HepG2 (cell line): ENCODE data around the gene WDR54. TPM values are rescaled to one million over a fixed set of nuclear protein-coding genes. Genes with fewer than 3 reads are reported as not detected.

Source experiments
- ELF3 ChIP-seq: IDR thresholded peaks from 2 replicates; pipeline ENCODE4 v1.6.1; 2016; ENCODE audit warnings: missing genetic modification reagents, missing compliant biosample characterization
- EZH2 ChIP-seq: conservative IDR thresholded peaks from 2 replicates; pipeline ENCODE4 v1.6.1; 2012; ENCODE audit warnings: mild to moderate bottlenecking, low read depth, low read length, moderate library complexity
- FOSL1 ChIP-seq: sonication (generic); formaldehyde crosslinking; IDR thresholded peaks from 2 replicates; pipeline ENCODE4 v1.9.0; 2021; ENCODE audit warnings: missing genetic modification reagents, borderline replicate concordance
- NR1H2 ChIP-seq: sonication (generic); formaldehyde crosslinking; IDR thresholded peaks from 2 replicates; pipeline ENCODE4 v1.8.1; 2022; ENCODE audit warnings: low read depth, missing genetic modification reagents, borderline replicate concordance
- RELA ChIP-seq: sonication (generic); formaldehyde crosslinking; IDR thresholded peaks from 2 replicates; pipeline ENCODE4 v1.4.0; 2020; ENCODE audit warnings: missing genetic modification reagents
- RORA ChIP-seq: sonication (generic); formaldehyde crosslinking; IDR thresholded peaks from 2 replicates; pipeline ENCODE4 v1.5.0; 2020; ENCODE audit warnings: mild to moderate bottlenecking, missing genetic modification reagents, moderate library complexity
- SIN3A ChIP-seq: IDR thresholded peaks from 2 replicates; pipeline ENCODE4 v1.6.1; 2011; ENCODE audit warnings: low read depth, mild to moderate bottlenecking, control low read depth, low read length, borderline replicate concordance
- SMC3 ChIP-seq: IDR thresholded peaks from 2 replicates; pipeline ENCODE4 v1.6.1; 2011; ENCODE audit warnings: low read length, improper control_type of control experiment
- SYNCRIP ChIP-seq: fragments of 200-400 bp; formaldehyde crosslinking; IDR thresholded peaks from 2 replicates; pipeline ENCODE4 v1.6.1; 2018; ENCODE audit warnings: mild to moderate bottlenecking, low read depth, low read length; ENCODE audit not compliant: insufficient read depth
- TCF12 ChIP-seq, 2 experiments: fragments of 450-650 bp in 1 of 2; sonication (generic) in 1 of 2; formaldehyde crosslinking in 1 of 2; IDR thresholded peaks; 2 replicates each; pipeline versions ENCODE4 v1.6.1 to v1.8.0; 2017 to 2022; ENCODE audit warnings: antibody characterized with exemption in 1 of 2, mild to moderate bottlenecking in 1 of 2, missing genetic modification reagents in 1 of 2, moderate library complexity in 1 of 2
- ZBTB3 ChIP-seq: sonication (generic); formaldehyde crosslinking; IDR thresholded peaks from 2 replicates; pipeline ENCODE4 v1.4.0; 2020; ENCODE audit warnings: low read depth, mild to moderate bottlenecking, moderate library complexity, missing genetic modification reagents, borderline replicate concordance
- ZBTB33 ChIP-seq: sonication (generic); formaldehyde crosslinking; IDR thresholded peaks from 2 replicates; pipeline ENCODE4 v1.4.0; 2020; ENCODE audit warnings: missing genetic modification reagents
- ZBTB38 ChIP-seq: sonication (generic); formaldehyde crosslinking; IDR thresholded peaks from 2 replicates; pipeline ENCODE4 v1.5.1; 2020; ENCODE audit warnings: mild to moderate bottlenecking, missing genetic modification reagents
- ZBTB8A ChIP-seq: sonication (generic); formaldehyde crosslinking; IDR thresholded peaks from 2 replicates; pipeline ENCODE4 v1.4.0; 2020; ENCODE audit warnings: mild to moderate bottlenecking, low read depth, missing genetic modification reagents, borderline replicate concordance
- ZFP36 ChIP-seq: fragments of 150-350 bp; IDR thresholded peaks from 2 replicates; pipeline ENCODE4 v1.6.1; 2018; ENCODE audit warnings: borderline replicate concordance, low read length, low read depth; ENCODE audit not compliant: partially characterized antibody
- ZFP82 ChIP-seq: sonication (generic); formaldehyde crosslinking; IDR thresholded peaks from 2 replicates; pipeline ENCODE4 v1.5.1; 2020; ENCODE audit warnings: mild to moderate bottlenecking, missing genetic modification reagents, borderline replicate concordance
- ZNF160 ChIP-seq: sonication (generic); formaldehyde crosslinking; IDR thresholded peaks from 2 replicates; pipeline ENCODE4 v1.8.0; 2022; ENCODE audit warnings: mild to moderate bottlenecking, inconsistent platforms, missing genetic modification reagents
- ZNF280B ChIP-seq: sonication (generic); formaldehyde crosslinking; IDR thresholded peaks from 2 replicates; pipeline ENCODE4 v1.5.0; 2020; ENCODE audit warnings: missing genetic modification reagents, mild to moderate bottlenecking, borderline replicate concordance
- ZNF510 ChIP-seq: sonication (generic); formaldehyde crosslinking; IDR thresholded peaks from 2 replicates; pipeline ENCODE4 v1.4.0; 2020; ENCODE audit warnings: low read depth, mild to moderate bottlenecking, missing genetic modification reagents
- ZNF678 ChIP-seq: sonication (generic); formaldehyde crosslinking; IDR thresholded peaks from 2 replicates; pipeline ENCODE4 v1.4.0; 2020; ENCODE audit warnings: mild to moderate bottlenecking, missing genetic modification reagents
- ZNF720 ChIP-seq: sonication (generic); formaldehyde crosslinking; IDR thresholded peaks from 2 replicates; pipeline ENCODE4 v1.4.0; 2020; ENCODE audit warnings: missing genetic modification reagents
- ZNF850 ChIP-seq: sonication (generic); formaldehyde crosslinking; conservative IDR thresholded peaks from 2 replicates; pipeline ENCODE4 v1.9.0; 2021; ENCODE audit warnings: mild to moderate bottlenecking, missing genetic modification reagents
- polyA plus RNA-seq, 8 experiments: library from polyadenylated mRNA; depleted of rRNA in 3 of 8; stranded (reverse) in 7 of 8; unstranded in 1 of 8; fragments of >200 nt; fragmentation: Illumina TruSeq in 4 of 8; extraction: Trizol in 4 of 8; gene quantifications; 2 replicates each; pipeline versions ENCODE4 v1.2.1 to v1.2.3, GENCODE V29; 2011 to 2016; ENCODE audit warnings: low read depth in 4 of 8, missing spikeins in 1 of 8, mixed read lengths in 1 of 8; ENCODE audit not compliant: insufficient read depth in 1 of 8
- total RNA-seq, 5 experiments: library from RNA; depleted of rRNA; stranded (reverse); fragments of >200 nt; fragmentation: Illumina TruSeq; extraction: Trizol; gene quantifications; 2 replicates each; pipeline ENCODE4 v1.2.3, GENCODE V29; 2016; ENCODE audit warnings: low read depth in 1 of 5
- TF ChIP-seq, protein P1 (sequence below): sonication (generic); formaldehyde crosslinking; IDR thresholded peaks from 2 replicates; pipeline ENCODE4 v1.5.0; 2020; ENCODE audit warnings: missing genetic modification reagents
- TF ChIP-seq, protein P2 (sequence below): sonication (generic); formaldehyde crosslinking; conservative IDR thresholded peaks from 2 replicates; pipeline ENCODE4 v1.8.0; 2022; ENCODE audit warnings: mild to moderate bottlenecking, moderate library complexity, missing genetic modification reagents

Gene WDR54
- total and polyA plus RNA-seq, 2 of the 13 experiments (the other 11 are each of a cell fraction or from before 2014, with no cell fraction given) = 2.0 to 17.3 TPM

DNA sequence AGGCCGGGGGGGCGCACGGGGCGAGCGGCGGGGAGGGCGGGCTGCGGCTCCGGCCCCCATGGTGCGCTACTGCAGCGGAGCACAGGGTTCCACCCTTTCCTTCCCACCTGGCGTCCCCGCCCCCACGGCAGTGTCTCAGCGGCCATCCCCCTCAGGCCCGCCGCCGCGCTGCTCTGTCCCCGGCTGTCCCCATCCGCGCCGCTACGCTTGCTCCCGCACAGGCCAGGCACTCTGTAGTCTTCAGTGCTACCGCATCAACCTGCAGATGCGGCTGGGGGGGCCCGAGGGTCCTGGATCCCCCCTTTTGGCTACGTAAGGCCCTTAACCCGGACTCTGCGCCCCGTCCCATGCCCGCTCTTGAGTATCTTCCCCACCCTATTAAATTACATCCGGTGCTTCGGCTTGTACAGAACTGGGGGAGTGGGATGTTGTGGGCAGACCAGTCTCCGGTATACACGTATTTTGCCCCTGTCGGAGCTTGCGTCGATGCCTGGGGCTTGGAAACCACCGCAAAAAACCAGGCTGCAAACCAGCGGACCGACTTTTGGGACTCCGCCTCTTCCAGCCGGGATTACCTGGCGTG lies 36.1 kb downstream of the WDR54 start (continued):
- no peak for TF ChIP-seq ZBTB3 (CRISPR knock-in tag)
- TF ChIP-seq SMC3 = no peak
- TF ChIP-seq SYNCRIP = no peak
- TF ChIP-seq ZNF850 (CRISPR knock-in tag) = no peak
- TF ChIP-seq, protein P1, sequence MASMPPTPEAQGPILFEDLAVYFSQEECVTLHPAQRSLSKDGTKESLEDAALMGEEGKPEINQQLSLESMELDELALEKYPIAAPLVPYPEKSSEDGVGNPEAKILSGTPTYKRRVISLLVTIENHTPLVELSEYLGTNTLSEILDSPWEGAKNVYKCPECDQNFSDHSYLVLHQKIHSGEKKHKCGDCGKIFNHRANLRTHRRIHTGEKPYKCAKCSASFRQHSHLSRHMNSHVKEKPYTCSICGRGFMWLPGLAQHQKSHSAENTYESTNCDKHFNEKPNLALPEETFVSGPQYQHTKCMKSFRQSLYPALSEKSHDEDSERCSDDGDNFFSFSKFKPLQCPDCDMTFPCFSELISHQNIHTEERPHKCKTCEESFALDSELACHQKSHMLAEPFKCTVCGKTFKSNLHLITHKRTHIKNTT (CRISPR knock-in tag) = no peak
- TF ChIP-seq ZBTB8A (CRISPR knock-in tag) = no peak
- peak; percentile 21; the same call in 1 of the 2 replicates for TF ChIP-seq ZNF720 (CRISPR knock-in tag)
- no peak for TF ChIP-seq ZFP36
- no peak for TF ChIP-seq TCF12 (IDR thresholded peaks at IDR 0.05)
- TF ChIP-seq TCF12 (CRISPR knock-in tag; IDR thresholded peaks at IDR 0.05) = peak; percentile 57; the same call in 1 of the 2 replicates
- TF ChIP-seq, protein P2, sequence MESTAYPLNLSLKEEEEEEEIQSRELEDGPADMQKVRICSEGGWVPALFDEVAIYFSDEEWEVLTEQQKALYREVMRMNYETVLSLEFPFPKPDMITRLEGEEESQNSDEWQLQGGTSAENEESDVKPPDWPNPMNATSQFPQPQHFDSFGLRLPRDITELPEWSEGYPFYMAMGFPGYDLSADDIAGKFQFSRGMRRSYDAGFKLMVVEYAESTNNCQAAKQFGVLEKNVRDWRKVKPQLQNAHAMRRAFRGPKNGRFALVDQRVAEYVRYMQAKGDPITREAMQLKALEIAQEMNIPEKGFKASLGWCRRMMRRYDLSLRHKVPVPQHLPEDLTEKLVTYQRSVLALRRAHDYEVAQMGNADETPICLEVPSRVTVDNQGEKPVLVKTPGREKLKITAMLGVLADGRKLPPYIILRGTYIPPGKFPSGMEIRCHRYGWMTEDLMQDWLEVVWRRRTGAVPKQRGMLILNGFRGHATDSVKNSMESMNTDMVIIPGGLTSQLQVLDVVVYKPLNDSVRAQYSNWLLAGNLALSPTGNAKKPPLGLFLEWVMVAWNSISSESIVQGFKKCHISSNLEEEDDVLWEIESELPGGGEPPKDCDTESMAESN = no peak; the same call in 1 of the 2 replicates
- TF ChIP-seq ZBTB38 (CRISPR knock-in tag) = peak; percentile 54
- TF ChIP-seq ZNF160 = no peak
- no peak for TF ChIP-seq ZBTB33
- TF ChIP-seq ZNF510 = no peak; the same call in 1 of the 2 replicates
- TF ChIP-seq RELA (CRISPR knock-in tag) = no peak
- peak; percentile 16; the same call in 1 of the 2 replicates for TF ChIP-seq ZNF280B (CRISPR knock-in tag)
- TF ChIP-seq ELF3 (CRISPR knock-in tag) = peak; percentile 65; the same call in 1 of the 2 replicates
- TF ChIP-seq ZFP82 (CRISPR knock-in tag) = peak; percentile 1; the same call in 1 of the 2 replicates
- 0 out of 2 replicates have a peak, but pooled peaks have one; percentile 45 for TF ChIP-seq ZNF678
- TF ChIP-seq FOSL1 (CRISPR knock-in tag) = no peak
- TF ChIP-seq RORA (CRISPR knock-in tag) = no peak
- no peak for TF ChIP-seq NR1H2
- TF ChIP-seq SIN3A = peak; percentile 43; the same call in 1 of the 2 replicates
- no peak for TF ChIP-seq EZH2
